ENCODE results near the gene PFN3.
"Not testable (repeated sequence)": the region's sequence is repeated elsewhere in the genome, so short reads cannot be mapped to it uniquely, and the experiment has no call there.

The PFN3 gene

DNA sequence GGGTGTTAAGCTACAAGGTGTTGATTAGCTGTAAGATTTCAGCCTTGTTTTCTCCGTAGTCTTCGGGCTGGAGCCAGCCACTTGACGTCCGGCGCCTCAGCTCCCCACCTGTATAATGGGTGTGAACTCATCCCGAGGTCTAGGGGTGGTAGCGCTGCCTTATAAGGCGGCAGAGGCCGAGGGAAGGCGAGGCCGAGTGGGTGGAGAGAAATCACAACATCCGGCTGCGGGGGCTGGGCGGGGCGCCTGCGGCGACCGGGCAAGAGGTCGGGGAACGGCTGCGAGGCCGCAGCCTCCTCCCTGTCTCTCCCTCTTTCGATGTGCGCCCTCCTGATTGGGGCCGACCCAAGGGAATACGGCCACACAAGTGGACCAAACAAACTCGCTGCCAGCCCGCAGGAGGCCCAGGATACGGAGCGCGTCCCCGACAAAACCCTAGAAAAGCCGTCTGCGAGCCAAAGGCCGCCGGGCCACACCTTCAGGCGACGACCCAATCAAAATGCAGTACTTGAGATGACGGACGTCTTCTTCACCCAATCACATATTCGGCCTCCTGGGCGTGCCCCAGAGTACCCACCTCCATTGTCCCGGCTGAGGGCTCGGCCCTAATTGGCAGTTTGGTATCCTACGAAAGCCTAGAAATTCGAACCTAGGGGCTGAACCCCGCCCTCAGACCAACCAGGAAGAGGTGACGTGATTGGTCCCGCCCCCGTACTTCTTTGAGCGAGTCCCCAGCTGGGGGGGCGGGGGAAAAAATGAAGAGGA, 25.5 kb upstream of the PFN3 start:
- peak; percentile 94 to 100 (median 98) for DNase-seq (ENCODE audit: low read depth in 3 of 3, low spot score in 1 of 3)

DNA sequence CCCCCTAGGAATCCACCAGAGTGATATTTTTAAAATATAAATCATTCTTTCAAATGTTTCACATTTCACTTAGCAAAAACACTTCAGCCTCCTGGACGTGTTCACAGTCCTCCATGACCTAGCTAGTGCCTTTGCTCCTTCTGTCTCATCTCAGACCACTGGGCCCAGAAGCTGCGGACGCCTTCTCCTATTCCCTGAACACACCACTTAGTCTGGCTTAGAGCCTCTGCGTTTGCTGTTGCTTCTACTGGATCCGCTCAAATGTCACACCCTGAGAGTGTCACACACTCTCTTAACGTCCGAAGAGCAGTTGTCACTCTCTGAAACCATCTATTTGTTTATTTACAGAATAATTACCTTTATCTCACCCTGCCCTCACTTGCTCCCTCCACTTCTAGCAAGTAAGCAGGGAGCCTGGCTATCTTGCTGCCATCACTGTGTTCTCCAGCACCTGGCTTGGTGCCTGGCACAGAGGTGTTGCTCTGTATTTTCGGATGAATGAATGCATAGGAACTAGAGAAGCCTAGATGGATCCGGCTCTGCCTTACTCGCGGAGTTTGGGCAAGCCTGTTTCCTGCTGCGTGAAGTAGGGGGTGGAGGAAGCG, 24.8 kb upstream of the PFN3 start:
- no peak for DNase-seq (ENCODE audit: low read depth in 3 of 3, low spot score in 1 of 3)

DNA sequence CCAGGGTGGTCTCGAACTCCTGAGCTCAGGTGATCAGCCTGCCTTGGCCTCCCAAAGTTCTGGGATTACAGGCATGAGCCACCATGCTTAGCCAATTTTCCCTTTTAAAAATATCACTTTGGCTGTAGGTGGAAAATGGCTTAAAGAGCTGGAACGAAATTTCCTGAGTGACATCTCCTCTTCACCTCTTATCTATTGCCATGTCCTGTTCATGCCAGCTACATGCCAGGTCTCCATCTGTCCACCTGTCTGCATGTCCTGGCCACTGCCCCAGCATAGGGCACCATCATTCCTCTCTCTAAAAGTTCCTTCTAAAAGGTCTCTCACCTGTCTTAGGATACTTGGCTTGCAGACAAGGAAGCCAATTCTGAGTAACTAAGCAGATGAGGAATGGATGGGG, 23.2 kb upstream of the PFN3 start:
- no peak for DNase-seq (ENCODE audit: low read depth in 3 of 3, low spot score in 1 of 3)

DNA sequence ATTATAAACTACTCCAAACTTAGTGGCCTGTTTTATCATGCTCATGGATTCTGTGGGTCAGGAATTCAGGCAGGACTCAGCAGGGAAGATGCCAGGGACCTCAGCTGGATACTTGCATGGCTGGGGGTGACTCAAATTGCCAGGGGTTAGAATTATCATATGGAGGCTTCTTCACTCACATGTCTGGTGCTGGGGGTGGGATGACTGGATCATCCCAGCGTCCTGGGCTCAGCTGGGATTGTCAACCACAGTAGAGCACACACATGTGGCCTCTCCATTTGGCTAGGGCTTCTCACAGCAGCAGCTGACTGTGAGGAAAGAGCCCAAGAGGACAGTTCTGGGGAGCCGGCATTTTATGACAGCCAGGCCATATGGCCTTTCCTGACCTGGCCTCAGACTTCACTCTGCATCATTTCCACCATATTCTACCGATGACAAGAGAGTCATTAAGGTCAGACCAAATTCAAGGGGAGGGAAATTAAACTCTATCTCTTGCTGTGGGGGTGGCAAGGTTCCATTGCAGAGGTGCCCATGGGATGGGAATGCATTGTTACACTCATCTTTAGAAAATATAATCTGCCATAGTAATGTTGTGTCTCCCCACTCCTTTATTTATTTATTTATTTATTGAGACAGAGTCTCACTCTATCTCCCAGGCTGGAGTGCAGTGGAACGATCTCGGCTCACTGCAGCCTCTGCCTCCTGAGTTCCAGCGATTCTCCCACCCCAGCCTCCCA, 20.8 kb upstream of the PFN3 start:
- no peak for DNase-seq (ENCODE audit: low read depth in 3 of 3, low spot score in 1 of 3)

DNA sequence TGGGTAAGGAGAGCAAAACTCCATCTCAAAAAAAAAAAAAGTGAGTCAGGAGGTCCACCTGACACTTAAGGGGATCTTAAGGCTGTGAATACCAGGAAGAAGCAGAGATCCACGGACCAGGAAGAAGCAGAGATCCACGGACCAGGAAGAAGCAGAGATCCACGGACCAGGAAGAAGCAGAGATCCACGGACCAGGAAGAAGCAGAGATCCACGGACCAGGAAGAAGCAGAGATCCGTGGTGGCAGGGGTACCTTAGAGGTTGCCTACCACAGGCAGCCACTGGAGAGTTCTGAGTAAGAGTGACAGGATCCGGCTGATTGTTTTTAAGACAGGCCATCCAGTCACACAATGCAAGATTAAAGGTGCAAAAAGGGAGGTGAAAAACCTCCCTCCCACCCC, 20.0 kb upstream of the PFN3 start:
- not testable (repeated sequence) for DNase-seq (ENCODE audit: low read depth in 3 of 3, low spot score in 1 of 3)

DNA sequence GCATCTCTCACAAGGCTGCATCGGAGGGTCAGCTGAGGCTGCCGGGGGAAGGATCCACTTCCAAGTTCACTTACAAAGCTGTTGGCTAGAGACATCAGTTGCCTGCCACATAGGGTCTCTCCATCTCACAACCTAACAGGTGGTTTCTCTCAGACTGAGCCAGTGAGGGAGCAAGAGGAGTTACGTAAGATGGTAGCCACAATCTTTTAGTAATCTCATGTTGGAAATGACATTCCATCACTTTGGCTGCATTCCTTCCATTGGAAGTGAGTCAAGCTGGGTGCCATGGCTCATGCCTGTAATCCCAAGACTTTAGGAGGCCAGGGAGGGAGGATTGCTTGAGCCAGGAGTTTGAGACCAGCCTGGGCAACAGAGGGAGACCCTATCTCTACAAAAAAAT, 18.6 kb upstream of the PFN3 start:
- no peak for DNase-seq (ENCODE audit: low read depth in 3 of 3, low spot score in 1 of 3)

DNA sequence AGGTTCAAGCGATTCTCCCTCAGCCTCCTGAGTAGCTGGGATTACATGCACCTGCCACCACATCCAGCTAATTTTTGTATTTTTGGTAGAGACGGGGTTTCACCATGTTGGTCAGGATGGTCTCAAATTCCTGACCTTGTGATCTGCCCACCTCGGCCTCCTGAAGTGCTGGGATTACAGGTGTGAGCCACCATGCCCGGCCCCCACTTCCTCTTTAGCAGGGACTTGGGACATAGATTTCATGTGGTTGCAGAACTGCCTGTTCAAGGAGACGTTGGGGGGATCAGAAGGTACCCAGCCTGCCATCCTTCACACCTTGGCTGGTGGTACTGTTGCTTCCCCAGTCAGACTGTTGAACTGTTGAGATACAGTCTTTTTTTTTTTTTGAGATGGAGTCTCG, 16.6 kb upstream of the PFN3 start:
- not testable (repeated sequence) for DNase-seq (ENCODE audit: low read depth in 3 of 3, low spot score in 1 of 3)

DNA sequence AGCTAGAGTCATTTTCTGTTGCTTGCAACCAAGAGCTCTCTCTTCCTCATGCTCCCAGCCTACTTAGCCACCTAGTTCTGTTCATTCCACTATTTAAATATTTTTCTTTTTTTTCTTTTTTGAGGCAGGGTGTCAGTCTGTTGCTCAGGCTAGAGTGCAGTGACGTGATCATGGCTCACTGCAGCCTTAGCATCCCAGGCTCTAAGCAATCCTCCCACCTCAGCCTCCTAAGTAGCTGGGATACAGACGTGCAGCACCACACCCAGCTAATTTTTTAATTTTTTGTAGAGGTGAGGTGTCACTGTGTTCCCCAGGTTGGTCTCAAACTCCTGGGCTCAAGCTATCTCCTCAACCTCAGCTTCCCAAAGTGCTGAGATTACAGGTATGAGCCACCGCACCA, 14.0 kb upstream of the PFN3 start:
- no peak for DNase-seq (ENCODE audit: low read depth in 3 of 3, low spot score in 1 of 3)

DNA sequence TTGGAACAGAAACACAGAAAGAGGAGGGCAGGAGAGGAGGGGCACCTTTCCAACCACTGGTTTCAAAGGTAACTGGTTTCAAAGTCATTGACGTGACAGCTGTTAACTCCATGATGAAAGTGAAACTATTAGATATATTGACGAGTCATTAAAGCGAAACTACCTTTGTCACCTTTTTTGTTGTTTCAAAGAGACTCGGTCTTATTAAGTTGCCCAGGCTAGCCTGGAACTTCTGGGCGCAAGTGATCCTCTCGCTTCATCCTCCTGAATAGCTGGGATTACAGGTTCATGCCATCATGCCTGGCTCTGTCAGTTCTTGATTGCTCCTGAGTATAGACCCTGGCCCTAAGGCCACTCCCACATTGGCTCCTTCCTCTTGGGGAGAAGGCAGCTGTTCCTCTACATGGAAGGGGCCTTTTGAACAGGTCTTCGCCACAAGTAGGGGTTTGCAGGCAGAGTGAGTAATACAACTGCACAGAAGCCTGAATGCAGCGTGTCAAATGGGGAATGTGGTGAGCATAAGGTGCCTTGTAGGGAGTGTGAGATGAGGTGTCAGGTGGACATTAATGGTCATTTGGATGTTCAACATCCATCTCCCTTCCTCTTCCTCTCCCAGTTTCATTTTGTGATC, 12.3 kb upstream of the PFN3 start:
- no peak for DNase-seq (ENCODE audit: low read depth in 3 of 3, low spot score in 1 of 3)

DNA sequence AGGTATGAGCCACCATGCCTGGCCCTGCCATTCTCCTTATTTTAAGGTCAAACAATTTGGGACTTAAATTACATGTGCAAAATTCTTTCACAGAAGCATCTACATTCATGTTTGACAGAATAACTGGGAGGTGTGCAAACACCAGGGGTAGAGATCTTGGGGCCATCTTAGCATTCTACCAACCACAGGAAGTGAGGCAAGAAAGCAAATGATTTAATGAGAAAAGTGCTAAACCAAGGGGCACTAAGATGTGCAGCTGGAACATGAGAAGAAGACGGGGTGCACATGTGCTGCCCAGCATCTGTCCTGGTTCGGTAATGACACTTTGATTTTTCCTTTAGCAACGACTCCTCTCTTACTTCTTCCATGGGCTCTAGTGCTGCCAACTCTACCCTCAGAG, 10.1 kb upstream of the PFN3 start:
- DNase-seq (ENCODE audit: low read depth in 3 of 3, low spot score in 1 of 3), result no peak

DNA sequence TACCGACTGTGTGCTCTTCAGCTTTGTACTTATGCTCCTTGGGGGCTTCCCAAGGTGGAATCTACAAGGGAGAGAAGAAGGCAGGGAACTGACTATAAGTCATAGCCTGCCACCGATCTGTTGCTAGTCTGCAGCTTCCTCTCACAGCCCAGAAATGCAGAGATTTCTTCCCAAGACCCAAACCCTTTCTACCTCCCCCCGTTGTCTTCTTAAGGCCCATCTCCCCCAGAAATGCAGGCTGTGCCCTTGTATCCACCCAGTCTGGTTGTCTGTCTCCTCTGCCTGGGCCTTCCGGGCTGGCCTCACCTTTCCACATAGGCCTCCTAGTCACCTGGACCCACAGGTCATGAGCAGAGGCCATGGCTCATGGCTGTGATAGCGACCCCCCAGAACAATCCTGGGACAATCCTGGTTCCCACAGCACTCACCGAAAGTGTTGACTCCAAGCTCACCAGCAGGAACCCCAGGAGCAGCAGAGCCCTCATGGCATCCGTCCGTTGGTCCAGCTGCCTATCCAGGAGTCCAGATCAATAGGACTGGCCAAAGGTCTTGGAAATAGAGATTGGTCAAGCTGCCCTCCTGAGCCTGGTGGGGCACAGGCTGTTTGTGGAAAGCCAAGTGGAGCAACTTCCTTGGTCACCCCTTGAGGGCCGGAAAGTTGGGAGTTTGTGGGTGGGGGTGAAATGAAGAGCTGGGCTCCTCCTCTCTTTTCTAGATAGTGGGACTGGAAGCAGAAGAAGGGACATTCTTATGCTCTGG, 8.8 kb upstream of the PFN3 start, which contains the start of gene F12:
F12 (minus strand) TSS at position 522 of the 759 bp plus-strand sequence; CDS start at position 485, 37 bp downstream.
- DNase-seq (ENCODE audit: low read depth in 3 of 3, low spot score in 1 of 3), result no peak

DNA sequence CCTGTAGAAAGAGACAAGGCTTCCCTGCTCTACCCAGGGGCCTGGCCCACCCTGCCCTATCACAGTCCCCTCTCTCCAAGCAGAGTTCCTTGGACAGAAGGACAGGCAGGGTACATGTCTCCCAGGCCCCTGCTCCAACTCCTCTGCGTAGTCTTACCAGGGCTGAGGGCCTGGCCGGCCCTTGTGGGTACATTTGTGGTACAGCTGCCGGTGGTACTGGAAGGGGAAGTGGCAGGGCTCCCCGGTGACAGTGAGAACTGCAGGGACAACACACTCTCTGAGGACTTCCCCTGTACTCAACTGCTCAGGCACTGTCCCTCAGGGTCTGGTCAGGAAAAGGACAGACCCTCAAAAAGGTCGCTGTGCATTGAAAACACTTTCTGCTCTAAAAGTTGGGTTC, 5.3 kb upstream of the PFN3 start:
- no peak for DNase-seq (ENCODE audit: low read depth in 3 of 3, low spot score in 1 of 3)

DNA sequence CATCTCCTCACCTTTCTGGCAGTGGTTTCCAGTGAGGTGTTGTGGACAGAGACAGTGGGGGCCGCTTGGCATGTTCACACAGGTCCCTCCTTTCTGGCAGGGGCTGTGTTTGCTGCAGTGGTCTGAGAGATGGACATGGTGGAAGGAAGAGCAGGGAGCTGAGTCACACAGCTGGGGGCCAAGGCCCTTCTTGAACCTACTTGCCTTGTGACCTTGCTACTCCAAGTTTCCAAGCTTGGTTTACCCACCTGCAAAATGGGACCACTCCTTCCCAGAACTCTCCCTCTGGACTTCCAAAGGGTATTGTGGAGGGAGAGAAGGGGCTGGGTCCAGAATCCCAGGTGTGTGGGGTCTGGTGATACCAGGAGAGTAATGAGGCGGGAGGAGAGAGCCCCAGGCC, 4.9 kb upstream of the PFN3 start:
- no peak for DNase-seq (ENCODE audit: low read depth in 3 of 3, low spot score in 1 of 3)

DNA sequence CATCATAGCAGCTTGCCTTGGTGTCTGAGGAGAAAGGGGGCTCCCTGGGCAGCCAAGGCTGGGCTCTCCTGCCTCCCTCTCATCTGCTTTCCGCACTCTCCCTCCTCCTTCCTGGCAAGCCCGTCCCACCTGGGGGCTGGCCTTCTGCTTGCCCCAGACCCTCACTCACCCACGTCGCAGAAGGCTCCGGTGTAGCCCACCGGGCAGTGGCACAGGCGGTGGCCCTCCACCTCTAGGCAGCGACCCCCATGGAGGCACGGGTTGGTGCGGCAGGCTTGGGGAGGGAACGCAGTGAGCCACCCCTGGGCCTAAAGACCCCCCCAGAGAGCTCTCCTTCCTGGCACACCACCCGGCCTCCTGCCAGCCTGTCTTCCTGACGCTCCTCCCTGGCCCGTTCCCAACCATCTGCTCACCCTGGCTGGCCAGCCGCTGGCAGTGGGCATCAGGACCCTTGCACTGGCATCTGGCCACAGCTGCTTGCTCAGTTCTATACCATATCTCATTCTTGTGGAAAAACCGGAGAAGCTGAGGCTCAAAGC, 4.2 kb upstream of the PFN3 start:
- no peak for DNase-seq (ENCODE audit: low read depth in 3 of 3, low spot score in 1 of 3)

DNA sequence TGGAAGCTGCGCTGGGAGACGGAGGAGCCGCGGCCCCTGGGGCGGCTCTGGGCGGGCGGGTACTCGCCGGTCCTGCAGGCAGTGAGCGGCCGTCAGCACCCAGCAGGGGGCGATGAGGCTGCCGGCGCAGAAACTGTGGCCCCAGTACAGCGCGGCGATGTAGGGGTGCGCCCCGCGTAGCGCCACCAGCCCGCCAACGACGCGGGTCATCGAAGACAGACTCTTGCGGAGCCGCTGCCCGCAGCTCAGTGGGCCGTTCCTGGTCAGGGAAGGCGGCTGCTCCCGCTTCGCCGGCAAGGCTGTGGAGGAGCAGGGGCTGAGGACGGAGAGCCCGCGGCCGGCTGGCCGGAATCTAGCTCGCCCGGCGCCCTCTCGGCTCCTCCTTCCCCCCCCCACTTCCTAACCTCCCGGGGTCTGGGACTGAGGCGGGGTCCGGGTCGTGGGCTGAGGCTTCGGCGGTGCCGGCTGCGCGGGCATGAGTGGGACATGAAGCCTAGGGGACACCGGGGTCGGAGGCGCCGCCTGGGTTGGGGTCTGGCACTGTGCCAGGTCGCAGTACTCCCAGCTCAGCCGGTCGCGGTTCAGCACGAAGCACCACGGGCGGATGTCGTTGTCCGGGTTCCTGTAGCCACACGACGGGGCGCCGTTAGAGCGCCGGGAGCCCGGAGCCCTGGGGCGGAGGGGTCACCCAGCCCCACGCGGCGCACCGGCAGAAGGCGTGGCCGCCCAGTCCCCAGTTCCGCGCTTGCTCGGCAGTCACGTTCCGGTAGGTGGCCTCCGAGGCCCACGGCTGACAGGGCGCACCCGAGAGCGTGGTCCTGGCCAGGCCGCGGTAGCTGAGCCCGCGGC, 3.6 kb upstream of the PFN3 start:
- DNase-seq (ENCODE audit: low read depth in 3 of 3, low spot score in 1 of 3), result peak; percentile 70 to 76 (median 75)

DNA sequence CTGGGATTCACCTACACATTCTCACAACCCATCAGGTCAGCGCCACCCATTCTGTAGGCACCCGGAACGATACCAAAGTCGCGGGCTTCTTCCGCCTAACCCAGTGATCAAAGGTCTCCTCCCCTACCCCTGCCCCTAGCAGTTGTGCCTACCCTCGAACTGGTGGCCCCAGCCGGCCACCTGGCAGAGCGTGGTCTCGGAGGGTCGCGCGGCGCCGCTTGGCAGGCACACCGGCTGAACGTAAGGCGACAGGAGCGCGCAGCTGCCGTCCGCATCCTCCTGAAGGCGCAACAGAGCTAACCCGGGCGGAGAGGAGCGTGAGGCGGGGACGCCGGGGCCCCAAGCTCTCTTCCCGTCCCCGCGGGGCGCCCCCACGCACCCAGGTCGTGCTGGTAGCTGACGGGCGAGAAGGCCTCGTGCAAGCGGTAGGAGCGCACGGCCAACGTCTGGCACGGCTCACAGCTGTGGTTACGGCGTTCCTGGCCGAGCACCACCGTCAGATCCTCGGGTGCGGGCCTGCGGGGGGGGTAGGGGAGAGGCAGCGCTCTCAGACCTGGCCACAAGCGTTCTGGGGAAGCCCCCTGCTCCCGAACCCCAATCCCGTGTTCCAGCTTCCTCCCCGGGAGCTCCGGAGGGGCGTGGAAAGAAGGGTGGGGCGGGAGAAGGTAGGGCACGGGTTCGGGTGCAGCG, 2.8 kb upstream of the PFN3 start:
- DNase-seq (ENCODE audit: low read depth in 3 of 3, low spot score in 1 of 3), result no peak

DNA sequence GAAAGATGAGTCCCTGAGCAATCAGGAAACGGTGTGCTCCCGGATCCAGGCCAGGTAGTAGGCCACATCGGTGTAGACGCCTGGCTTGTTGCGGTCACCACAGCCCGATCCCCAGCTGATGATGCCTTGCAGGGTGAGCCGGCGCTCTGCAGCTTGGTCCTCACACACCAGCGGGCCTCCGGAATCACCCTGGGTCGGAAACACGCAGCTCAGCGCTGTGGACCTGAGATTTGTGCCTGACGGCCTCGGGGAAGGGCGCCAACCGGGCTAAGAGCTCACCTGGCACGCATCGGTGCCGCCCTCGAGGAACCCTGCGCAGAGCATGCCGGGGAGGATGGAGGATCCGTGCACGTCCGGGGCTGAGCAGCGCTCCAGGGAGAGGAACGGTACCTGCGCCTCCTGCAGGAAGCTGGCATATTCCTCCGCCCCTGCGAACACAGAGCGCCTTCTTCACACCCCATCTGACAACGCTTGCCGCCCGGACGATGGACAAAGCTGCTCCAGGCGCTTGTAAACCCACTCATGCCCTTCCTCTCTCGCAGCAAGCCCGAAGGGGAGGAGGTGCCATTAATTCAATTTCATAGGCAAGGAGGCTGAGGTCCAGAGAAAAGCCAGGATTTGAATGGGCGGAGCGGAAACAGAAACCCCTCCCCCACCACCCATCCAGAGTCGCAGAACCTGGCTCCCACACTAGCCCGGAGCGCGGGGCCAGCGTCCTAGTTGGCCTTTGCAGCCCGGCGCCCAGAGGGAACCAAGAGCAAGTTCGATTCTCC, 2.0 kb upstream of the PFN3 start:
- DNase-seq (ENCODE audit: low read depth in 3 of 3, low spot score in 1 of 3), result peak in 1 of 3 donors; percentile 39

DNA sequence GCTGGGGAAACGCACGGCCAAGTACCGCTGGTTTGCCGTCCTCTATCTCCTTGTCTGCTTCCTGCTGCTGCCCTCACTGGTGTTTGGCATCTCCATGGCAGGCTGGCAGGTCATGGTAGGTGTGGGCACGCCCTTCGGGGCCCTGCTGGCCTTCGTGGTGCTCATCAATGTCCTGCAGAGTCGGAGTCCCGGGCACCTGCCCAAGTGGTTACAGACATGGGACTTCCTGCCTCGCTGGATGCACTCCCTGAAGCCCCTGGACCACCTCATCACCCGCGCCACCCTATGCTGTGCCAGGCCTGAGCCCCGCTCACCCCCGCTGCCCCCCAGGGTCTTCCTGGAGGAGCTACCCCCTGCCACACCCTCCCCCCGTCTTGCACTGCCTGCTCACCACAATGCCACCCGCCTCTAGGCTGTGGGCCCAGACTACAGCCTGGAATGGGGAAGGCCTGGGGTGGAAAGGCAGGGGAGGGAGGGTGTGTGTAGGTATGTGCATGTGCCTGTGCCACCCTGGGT, 2.5 kb downstream of the PFN3 start:
- DNase-seq (ENCODE audit: low read depth in 3 of 3, low spot score in 1 of 3), result no peak

All from stimulated activated CD4-positive, alpha-beta T cell treated with anti-CD3 and anti-CD28 coated beads, TNF-alpha, amount 100 ng/mL, for 1 hour (primary cell).